ENCODE measurements around the gene CCL20.

Gene CCL20

DNA sequence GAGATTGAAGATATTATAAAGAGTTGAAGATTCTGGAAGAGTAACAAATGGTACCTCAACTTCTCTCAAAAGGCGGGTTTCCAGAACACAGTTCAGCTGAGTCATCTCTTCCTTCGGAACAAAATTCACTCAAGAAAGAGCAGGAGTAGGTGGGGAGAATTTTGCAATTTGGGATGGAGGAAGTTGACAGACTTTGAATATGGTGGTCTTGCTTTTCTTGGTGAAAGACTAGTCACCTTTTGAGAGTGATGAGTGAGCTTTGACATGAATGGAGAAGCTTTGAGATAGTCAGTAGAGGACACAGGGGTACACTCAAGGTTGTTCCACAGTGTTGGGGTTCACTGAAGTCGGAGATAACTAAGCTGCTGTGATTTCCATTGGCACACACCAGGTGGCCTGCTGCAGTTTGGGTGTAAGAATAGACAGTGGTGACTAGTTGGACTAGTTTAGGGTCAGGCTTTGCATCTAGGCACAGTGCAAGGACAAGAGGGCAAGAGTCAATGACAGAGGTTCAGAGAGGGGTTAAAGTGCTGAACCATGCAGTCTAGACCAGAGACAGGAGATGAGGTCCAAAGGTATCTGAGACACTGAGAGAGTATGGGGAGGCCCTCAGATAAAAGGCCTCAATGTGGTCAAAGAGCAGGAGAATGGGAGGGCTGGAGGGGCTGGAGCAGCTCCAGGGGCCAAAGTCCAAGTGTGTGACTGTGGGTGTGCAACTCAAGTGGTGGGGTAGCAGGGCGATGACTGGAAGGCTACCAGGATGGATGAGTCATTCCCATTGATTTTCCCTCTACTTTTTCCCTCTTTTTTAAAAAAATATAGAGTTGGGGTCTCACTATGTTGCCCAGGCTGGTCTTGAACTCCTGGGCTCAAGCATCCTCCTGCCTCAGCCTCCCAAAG lies 7.7 kb downstream of the CCL20 start:
- no peaks in the 10 kb centered on the region for H3K36me3 ChIP-seq (ENCODE audit: control insufficient read depth, insufficient read depth, low read length)
- H3K9me3 ChIP-seq (ENCODE audit: control insufficient read depth, insufficient read depth, low read length): no peaks in the 10 kb centered on the region
- no peaks in the 10 kb centered on the region for H3K27me3 ChIP-seq (ENCODE audit: control insufficient read depth, insufficient read depth, low read length)
- H3K9ac ChIP-seq (ENCODE audit: low read depth, low read length): no peak overlapping the region
- no peak overlapping the region for H3K4me3 ChIP-seq (ENCODE audit: low read depth, low read length)
- H3K4me1 ChIP-seq (ENCODE audit: control insufficient read depth, insufficient read depth, low read length): peaks cover 8% of the 10 kb centered on the region
- no peak overlapping the region for H3K27ac ChIP-seq (ENCODE audit: low read depth, low read length)

- peaks cover 8% of the 10 kb centered on the region for H3K4me1 ChIP-seq (ENCODE audit: control insufficient read depth, insufficient read depth, low read length)
- H3K27me3 ChIP-seq (ENCODE audit: control insufficient read depth, insufficient read depth, low read length): no peaks in the 10 kb centered on the region
- no peak overlapping the region for H3K4me3 ChIP-seq (ENCODE audit: low read depth, low read length)
- no peak overlapping the region for H3K9ac ChIP-seq (ENCODE audit: low read depth, low read length)
- no peaks in the 10 kb centered on the region for H3K9me3 ChIP-seq (ENCODE audit: control insufficient read depth, insufficient read depth, low read length)
- no peak overlapping the region for H3K27ac ChIP-seq (ENCODE audit: low read depth, low read length)
- no peaks in the 10 kb centered on the region for H3K36me3 ChIP-seq (ENCODE audit: control insufficient read depth, insufficient read depth, low read length)
These were observed 8.9 kb downstream of the CCL20 start for GRCh38 chr2:227822416-227823003.

GRCh38 chr2:227823922-227824321 lies 10.3 kb downstream of the CCL20 start:
- no peaks in the 10 kb centered on the region for H3K27me3 ChIP-seq (ENCODE audit: control insufficient read depth, insufficient read depth, low read length)

GRCh38 chr2:227824711-227825110 lies 11.1 kb downstream of the CCL20 start:
- Histone ChIP-seq H3K4me1 (ENCODE audit: control insufficient read depth, insufficient read depth, low read length) (no peaks in the 10 kb centered on the region), H3K4me3 (ENCODE audit: low read depth, low read length) (no peak overlapping the region), H3K9ac (ENCODE audit: low read depth, low read length) (no peak overlapping the region), H3K27ac (ENCODE audit: low read depth, low read length) (no peak overlapping the region), H3K9me3 (ENCODE audit: control insufficient read depth, insufficient read depth, low read length) (no peaks in the 10 kb centered on the region), H3K27me3 (ENCODE audit: control insufficient read depth, insufficient read depth, low read length) (no peaks in the 10 kb centered on the region), H3K36me3 (ENCODE audit: control insufficient read depth, insufficient read depth, low read length) (no peaks in the 10 kb centered on the region)

More at GRCh38 chr2:227823922-227824321, 10.3 kb downstream of the CCL20 start:
- Histone ChIP-seq H3K4me1 (ENCODE audit: control insufficient read depth, insufficient read depth, low read length) (no peaks in the 10 kb centered on the region), H3K9me3 (ENCODE audit: control insufficient read depth, insufficient read depth, low read length) (no peaks in the 10 kb centered on the region), H3K4me3 (ENCODE audit: low read depth, low read length) (no peak overlapping the region), H3K27ac (ENCODE audit: low read depth, low read length) (no peak overlapping the region), H3K9ac (ENCODE audit: low read depth, low read length) (no peak overlapping the region), H3K36me3 (ENCODE audit: control insufficient read depth, insufficient read depth, low read length) (no peaks in the 10 kb centered on the region)

- Histone ChIP-seq H3K27me3 (ENCODE audit: control insufficient read depth, insufficient read depth, low read length) (no peaks in the 10 kb centered on the region), H3K27ac (ENCODE audit: low read depth, low read length) (no peak overlapping the region), H3K36me3 (ENCODE audit: control insufficient read depth, insufficient read depth, low read length) (no peaks in the 10 kb centered on the region), H3K9ac (ENCODE audit: low read depth, low read length) (no peak overlapping the region), H3K9me3 (ENCODE audit: control insufficient read depth, insufficient read depth, low read length) (no peaks in the 10 kb centered on the region), H3K4me3 (ENCODE audit: low read depth, low read length) (no peak overlapping the region), H3K4me1 (ENCODE audit: control insufficient read depth, insufficient read depth, low read length) (no peaks in the 10 kb centered on the region)
These were observed 12.4 kb downstream of the CCL20 start for GRCh38 chr2:227826019-227826521.

GRCh38 chr2:227826563-227826962 lies 12.9 kb downstream of the CCL20 start:
- H3K36me3 ChIP-seq (ENCODE audit: control insufficient read depth, insufficient read depth, low read length): no peaks in the 10 kb centered on the region
- no peak overlapping the region for H3K4me3 ChIP-seq (ENCODE audit: low read depth, low read length)
- H3K9me3 ChIP-seq (ENCODE audit: control insufficient read depth, insufficient read depth, low read length): no peaks in the 10 kb centered on the region
- no peak overlapping the region for H3K27ac ChIP-seq (ENCODE audit: low read depth, low read length)
- no peaks in the 10 kb centered on the region for H3K4me1 ChIP-seq (ENCODE audit: control insufficient read depth, insufficient read depth, low read length)
- H3K9ac ChIP-seq (ENCODE audit: low read depth, low read length): no peak overlapping the region
- no peaks in the 10 kb centered on the region for H3K27me3 ChIP-seq (ENCODE audit: control insufficient read depth, insufficient read depth, low read length)

DNA sequence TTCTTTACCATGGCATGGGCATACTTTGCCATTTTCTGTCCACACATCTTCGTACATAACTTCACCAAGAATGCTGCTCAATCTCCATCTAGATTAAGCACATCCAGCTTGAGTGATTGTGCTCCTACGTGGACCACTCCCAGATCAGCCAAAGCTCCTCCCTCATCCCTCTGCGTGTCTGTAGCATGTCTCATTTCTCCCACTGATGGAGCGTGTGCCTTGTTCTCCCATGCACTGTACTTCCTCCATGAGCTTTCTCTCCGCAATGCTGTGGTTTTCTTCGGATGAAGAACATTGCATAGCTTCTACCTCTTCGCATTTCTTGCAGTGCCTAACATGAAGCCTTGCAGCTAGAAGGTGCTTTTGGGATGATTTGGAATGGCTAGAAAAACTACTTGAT lies 13.5 kb downstream of the CCL20 start:
- no peaks in the 10 kb centered on the region for H3K27me3 ChIP-seq (ENCODE audit: control insufficient read depth, insufficient read depth, low read length)
- no peaks in the 10 kb centered on the region for H3K4me1 ChIP-seq (ENCODE audit: control insufficient read depth, insufficient read depth, low read length)
- H3K27ac ChIP-seq (ENCODE audit: low read depth, low read length): no peak overlapping the region
- H3K36me3 ChIP-seq (ENCODE audit: control insufficient read depth, insufficient read depth, low read length): no peaks in the 10 kb centered on the region
- no peaks in the 10 kb centered on the region for H3K9me3 ChIP-seq (ENCODE audit: control insufficient read depth, insufficient read depth, low read length)
- H3K4me3 ChIP-seq (ENCODE audit: low read depth, low read length): no peak overlapping the region
- no peak overlapping the region for H3K9ac ChIP-seq (ENCODE audit: low read depth, low read length)

DNA sequence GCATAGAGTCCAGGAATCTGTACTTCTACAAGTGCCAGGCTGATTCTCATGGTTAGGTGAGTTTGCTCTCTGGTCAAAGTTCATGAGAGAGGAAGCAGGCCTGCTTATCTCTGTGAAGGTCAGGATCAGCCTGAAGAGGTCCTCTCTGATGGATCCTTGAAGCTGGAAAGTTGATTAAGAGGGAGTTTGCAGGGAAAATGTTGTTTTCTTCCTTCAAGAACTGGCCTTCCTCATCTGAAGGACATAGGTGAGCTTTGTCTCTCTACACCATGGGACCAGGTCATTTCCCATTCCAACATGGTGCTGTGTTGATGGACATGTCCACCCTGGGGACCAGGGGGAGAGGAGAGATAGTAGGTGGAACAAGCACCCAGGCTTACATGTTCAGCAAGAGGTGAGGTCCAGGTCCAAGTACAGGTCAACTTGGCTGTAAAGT lies 14.9 kb downstream of the CCL20 start:
- Histone ChIP-seq H3K9ac (ENCODE audit: low read depth, low read length) (no peak overlapping the region), H3K4me3 (ENCODE audit: low read depth, low read length) (no peak overlapping the region), H3K27me3 (ENCODE audit: control insufficient read depth, insufficient read depth, low read length) (no peaks in the 10 kb centered on the region), H3K9me3 (ENCODE audit: control insufficient read depth, insufficient read depth, low read length) (no peaks in the 10 kb centered on the region), H3K4me1 (ENCODE audit: control insufficient read depth, insufficient read depth, low read length) (no peaks in the 10 kb centered on the region), H3K36me3 (ENCODE audit: control insufficient read depth, insufficient read depth, low read length) (no peaks in the 10 kb centered on the region), H3K27ac (ENCODE audit: low read depth, low read length) (no peak overlapping the region)

DNA sequence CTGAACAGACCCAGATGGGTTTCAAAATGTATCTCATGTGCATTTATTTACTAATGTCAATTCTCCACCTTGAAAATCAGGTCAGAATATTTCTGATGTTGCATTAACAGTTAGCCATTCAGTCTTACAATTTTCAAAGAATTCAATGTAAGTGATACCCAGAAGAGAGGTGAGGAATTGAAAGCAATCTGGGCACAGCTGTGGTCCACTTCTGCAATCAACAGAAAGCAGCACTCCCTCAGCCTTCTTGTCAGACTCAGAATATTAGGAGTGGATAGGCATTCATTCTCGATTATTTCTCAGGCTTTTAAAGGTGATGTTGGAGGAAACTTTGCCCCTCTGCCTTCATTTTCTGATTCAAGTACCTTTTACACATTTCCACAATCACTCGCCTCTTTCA lies 15.7 kb downstream of the CCL20 start:
- H3K27ac ChIP-seq (ENCODE audit: low read depth, low read length): no peak overlapping the region
- H3K36me3 ChIP-seq (ENCODE audit: control insufficient read depth, insufficient read depth, low read length): no peaks in the 10 kb centered on the region
- H3K9me3 ChIP-seq (ENCODE audit: control insufficient read depth, insufficient read depth, low read length): no peaks in the 10 kb centered on the region
- no peak overlapping the region for H3K4me3 ChIP-seq (ENCODE audit: low read depth, low read length)
- no peak overlapping the region for H3K9ac ChIP-seq (ENCODE audit: low read depth, low read length)
- H3K27me3 ChIP-seq (ENCODE audit: control insufficient read depth, insufficient read depth, low read length): no peaks in the 10 kb centered on the region
- H3K4me1 ChIP-seq (ENCODE audit: control insufficient read depth, insufficient read depth, low read length): no peaks in the 10 kb centered on the region

- Histone ChIP-seq H3K36me3 (ENCODE audit: control insufficient read depth, insufficient read depth, low read length) (no peaks in the 10 kb centered on the region), H3K27ac (ENCODE audit: low read depth, low read length) (no peak overlapping the region), H3K9me3 (ENCODE audit: control insufficient read depth, insufficient read depth, low read length) (no peaks in the 10 kb centered on the region), H3K27me3 (ENCODE audit: control insufficient read depth, insufficient read depth, low read length) (no peaks in the 10 kb centered on the region), H3K4me1 (ENCODE audit: control insufficient read depth, insufficient read depth, low read length) (no peaks in the 10 kb centered on the region), H3K9ac (ENCODE audit: low read depth, low read length) (no peak overlapping the region), H3K4me3 (ENCODE audit: low read depth, low read length) (no peak overlapping the region)
These were observed 20.8 kb downstream of the CCL20 start for GRCh38 chr2:227834423-227834822.
